ENCODE data around the gene SPON1.

SPON1 gene

GRCh38 chr11:14045417-14045816 is 82.9 kb downstream of the SPON1 start:
- Histone ChIP-seq H3K27ac (ENCODE audit: low read depth, low read length) (no peak overlapping the region), H3K79me2 (ENCODE audit: insufficient read depth, low read length) (no peaks in the 10 kb centered on the region), H3K4me3 (ENCODE audit: insufficient read depth, low read length, poor library complexity, severe bottlenecking) (no peak overlapping the region), H2AFZ (ENCODE audit: low read depth, low read length, severe bottlenecking) (no peak overlapping the region), H3K9ac (ENCODE audit: low read length) (no peak overlapping the region), H3K4me2 (ENCODE audit: low read depth, low read length, poor library complexity, severe bottlenecking) (no peak overlapping the region), H3K27me3 (ENCODE audit: low read length) (0 out of 2 replicates have a peak, but pooled peaks cover 5% of the 10 kb centered on the region), H3K9me2 (replicated peaks; ENCODE audit: insufficient read depth, low read length) (no peaks in the 10 kb centered on the region), H4K20me1 (ENCODE audit: low read depth, low read length) (no peaks in the 10 kb centered on the region), H3K36me3 (ENCODE audit: low read length) (no peaks in the 10 kb centered on the region), H3F3A (ENCODE audit: insufficient read depth) (no peaks in the 10 kb centered on the region), H3K9me3 (ENCODE audit: insufficient read depth, low read length) (no peaks in the 10 kb centered on the region)
- TF ChIP-seq, protein P1, sequence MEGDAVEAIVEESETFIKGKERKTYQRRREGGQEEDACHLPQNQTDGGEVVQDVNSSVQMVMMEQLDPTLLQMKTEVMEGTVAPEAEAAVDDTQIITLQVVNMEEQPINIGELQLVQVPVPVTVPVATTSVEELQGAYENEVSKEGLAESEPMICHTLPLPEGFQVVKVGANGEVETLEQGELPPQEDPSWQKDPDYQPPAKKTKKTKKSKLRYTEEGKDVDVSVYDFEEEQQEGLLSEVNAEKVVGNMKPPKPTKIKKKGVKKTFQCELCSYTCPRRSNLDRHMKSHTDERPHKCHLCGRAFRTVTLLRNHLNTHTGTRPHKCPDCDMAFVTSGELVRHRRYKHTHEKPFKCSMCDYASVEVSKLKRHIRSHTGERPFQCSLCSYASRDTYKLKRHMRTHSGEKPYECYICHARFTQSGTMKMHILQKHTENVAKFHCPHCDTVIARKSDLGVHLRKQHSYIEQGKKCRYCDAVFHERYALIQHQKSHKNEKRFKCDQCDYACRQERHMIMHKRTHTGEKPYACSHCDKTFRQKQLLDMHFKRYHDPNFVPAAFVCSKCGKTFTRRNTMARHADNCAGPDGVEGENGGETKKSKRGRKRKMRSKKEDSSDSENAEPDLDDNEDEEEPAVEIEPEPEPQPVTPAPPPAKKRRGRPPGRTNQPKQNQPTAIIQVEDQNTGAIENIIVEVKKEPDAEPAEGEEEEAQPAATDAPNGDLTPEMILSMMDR (IDR thresholded peaks at IDR 0.05; ENCODE audit: insufficient read depth, low read length, poor library complexity, severe bottlenecking), result no peak
- no peak for TF ChIP-seq EZH2phosphoT487 (conservative IDR thresholded peaks at IDR 0.05; ENCODE audit: low read length)

GRCh38 chr11:14052198-14052597 is 89.7 kb downstream of the SPON1 start:
- H3K27me3 ChIP-seq (ENCODE audit: low read length), result no peaks in the 10 kb centered on the region; the same call in 1 of the 2 replicates
- TF ChIP-seq EZH2phosphoT487 (conservative IDR thresholded peaks at IDR 0.05; ENCODE audit: low read length), result no peak
- TF ChIP-seq, protein P1 (IDR thresholded peaks at IDR 0.05; ENCODE audit: insufficient read depth, low read length, poor library complexity, severe bottlenecking), result no peak
- H3K27ac ChIP-seq (ENCODE audit: low read depth, low read length), result no peak overlapping the region
- no peak overlapping the region for H3K9ac ChIP-seq (ENCODE audit: low read length)
- no peaks in the 10 kb centered on the region for H3K9me3 ChIP-seq (ENCODE audit: insufficient read depth, low read length)
- H3F3A ChIP-seq (ENCODE audit: insufficient read depth), result no peaks in the 10 kb centered on the region
- no peaks in the 10 kb centered on the region for H3K36me3 ChIP-seq (ENCODE audit: low read length)
- no peak overlapping the region for H3K4me3 ChIP-seq (ENCODE audit: insufficient read depth, low read length, poor library complexity, severe bottlenecking)
- no peak overlapping the region for H3K4me2 ChIP-seq (ENCODE audit: low read depth, low read length, poor library complexity, severe bottlenecking)
- no peaks in the 10 kb centered on the region for H3K9me2 ChIP-seq (replicated peaks; ENCODE audit: insufficient read depth, low read length)
- no peaks in the 10 kb centered on the region for H4K20me1 ChIP-seq (ENCODE audit: low read depth, low read length)
- H3K79me2 ChIP-seq (ENCODE audit: insufficient read depth, low read length), result no peaks in the 10 kb centered on the region
- H2AFZ ChIP-seq (ENCODE audit: low read depth, low read length, severe bottlenecking), result no peak overlapping the region

DNA sequence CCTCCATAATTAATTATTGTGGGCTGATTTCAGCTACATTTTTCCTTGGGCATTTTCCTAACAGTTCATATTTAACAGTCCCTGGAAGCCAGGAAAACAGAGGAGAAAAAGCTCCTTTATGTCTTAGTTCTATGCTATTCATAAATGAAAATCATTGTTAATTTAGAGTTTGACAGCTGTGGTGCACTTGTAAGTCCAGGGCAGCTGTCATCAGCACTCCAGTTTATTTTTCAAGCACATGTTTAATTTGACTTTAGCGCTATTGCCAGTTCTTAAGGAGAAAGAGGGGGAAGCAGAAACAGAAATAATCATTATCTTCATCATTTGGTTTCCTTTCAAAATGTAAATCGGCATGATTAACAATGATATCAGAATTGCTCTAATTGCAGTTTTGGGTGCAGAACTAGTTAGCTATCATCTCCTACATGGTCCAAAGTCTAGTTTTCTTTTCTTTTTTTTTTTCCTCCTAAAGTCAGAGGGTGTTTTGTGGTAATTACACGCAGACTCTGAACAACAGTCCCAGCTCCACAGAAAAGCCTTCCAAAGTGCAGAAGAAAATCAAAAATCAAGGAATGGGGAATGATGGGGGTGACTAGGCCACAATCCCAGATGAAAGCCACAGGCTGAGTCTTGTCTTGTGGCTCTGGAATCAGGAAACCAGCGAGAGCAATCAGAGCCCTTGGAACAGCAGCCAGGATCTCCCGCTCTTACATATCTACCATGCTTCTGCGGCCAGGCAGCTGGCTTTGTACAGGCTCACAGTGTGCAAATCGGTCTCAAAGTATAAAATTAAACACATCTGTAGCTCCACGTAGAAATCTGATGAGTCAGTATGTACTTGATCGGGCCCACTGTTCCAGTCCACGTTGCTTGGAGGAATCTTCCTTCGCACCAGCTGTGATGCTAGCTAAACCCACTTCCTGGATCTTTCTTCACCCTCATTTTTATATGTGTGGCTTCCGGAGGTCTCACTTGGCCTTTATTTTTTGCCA is 91.9 kb downstream of the SPON1 start:
- H4K20me1 ChIP-seq (ENCODE audit: low read depth, low read length), result no peaks in the 10 kb centered on the region
- TF ChIP-seq, protein P1 (IDR thresholded peaks at IDR 0.05; ENCODE audit: insufficient read depth, low read length, poor library complexity, severe bottlenecking), result no peak
- no peak for TF ChIP-seq EZH2phosphoT487 (conservative IDR thresholded peaks at IDR 0.05; ENCODE audit: low read length)
- H3K36me3 ChIP-seq (ENCODE audit: low read length), result no peaks in the 10 kb centered on the region
- H3K4me2 ChIP-seq (ENCODE audit: low read depth, low read length, poor library complexity, severe bottlenecking), result no peak overlapping the region
- H2AFZ ChIP-seq (ENCODE audit: low read depth, low read length, severe bottlenecking), result no peak overlapping the region
- H3K79me2 ChIP-seq (ENCODE audit: insufficient read depth, low read length), result no peaks in the 10 kb centered on the region
- no peak overlapping the region for H3K9ac ChIP-seq (ENCODE audit: low read length)
- no peak overlapping the region for H3K4me3 ChIP-seq (ENCODE audit: insufficient read depth, low read length, poor library complexity, severe bottlenecking)
- H3K27me3 ChIP-seq (ENCODE audit: low read length), result no peaks in the 10 kb centered on the region; the same call in 1 of the 2 replicates
- no peak overlapping the region for H3K27ac ChIP-seq (ENCODE audit: low read depth, low read length)
- H3K9me3 ChIP-seq (ENCODE audit: insufficient read depth, low read length), result no peaks in the 10 kb centered on the region
- no peaks in the 10 kb centered on the region for H3F3A ChIP-seq (ENCODE audit: insufficient read depth)
- no peaks in the 10 kb centered on the region for H3K9me2 ChIP-seq (replicated peaks; ENCODE audit: insufficient read depth, low read length)
